Measurements from ENCODE around the gene FZD1. TPM values are rescaled to one million over a fixed set of nuclear protein-coding genes. Genes with fewer than 3 reads are reported as not detected.

Gene FZD1
- total RNA-seq, 1 experiment from 2014 or later: 3.7 TPM

DNA sequence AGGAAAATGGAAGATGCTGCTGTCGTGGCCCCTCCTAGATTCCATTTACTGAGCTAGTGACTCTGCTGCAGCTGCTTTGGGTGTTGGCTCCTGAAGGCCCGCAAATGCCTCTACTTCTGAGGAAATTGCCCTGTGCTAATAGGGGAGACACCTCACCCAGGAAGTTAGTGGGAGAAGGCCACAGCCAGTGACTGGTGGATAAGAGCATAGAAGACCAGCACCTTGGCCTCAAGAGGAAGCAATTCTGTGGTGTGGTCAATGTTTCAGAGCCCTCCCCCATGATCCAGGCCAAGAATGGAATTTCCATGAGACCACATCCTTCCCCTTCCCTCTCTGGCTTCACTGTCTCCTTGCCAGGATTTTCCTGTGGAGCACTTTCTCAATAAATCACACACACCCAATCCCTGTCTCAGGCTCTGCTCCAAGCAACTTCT is 25.0 kb upstream of the FZD1 start:
- Histone ChIP-seq H3K9ac (ENCODE audit: low read length) (no peak overlapping the region), H3K79me2 (ENCODE audit: insufficient read depth, low read length) (no peaks in the 10 kb centered on the region), H3K4me2 (ENCODE audit: low read length) (peak overlapping the region; percentile 3; the same call in 1 of the 2 replicates), H3K9me2 (ENCODE audit: insufficient read depth) (no peaks in the 10 kb centered on the region), H3K9me3 (ENCODE audit: control insufficient read depth in 1 of 2, insufficient read depth in 1 of 2, low read depth in 1 of 2, low read length in 2 of 2) (no peaks in the 10 kb centered on the region), H3K4me1 (ENCODE audit: control insufficient read depth in 1 of 2, insufficient read depth in 2 of 2, low read length in 2 of 2) (peaks cover 2 to 4% of the 10 kb centered on the region in 2 experiments; a peak in 3 of 4 replicates), H4K20me1 (ENCODE audit: insufficient read depth) (no peaks in the 10 kb centered on the region), H3K36me3 (ENCODE audit: control insufficient read depth in 1 of 2, insufficient read depth in 2 of 2, low read length in 2 of 2) (no peaks in the 10 kb centered on the region), H2AFZ (ENCODE audit: low read depth, low read length, poor library complexity, severe bottlenecking) (no peak overlapping the region), H3K4me3 (replicated peaks in 1 of 2; ENCODE audit: low read depth in 1 of 2, low read length in 2 of 2) (no peak overlapping the region), H3K27me3 (ENCODE audit: insufficient read depth, low read length) (no peaks in the 10 kb centered on the region), H3K27ac (ENCODE audit: low read depth, low read length) (no peak overlapping the region)
- intact Hi-C loops (cut with micrococcal nuclease): no loop called here
- ChIA-PET CTCF (no interaction called here), POLR2A (no interaction called here), RAD21 (ENCODE audit: low non-redundant PET in 1 of 2, low total read pairs in 2 of 2, uncharacterized antibody in 2 of 2, unreplicated experiment in 2 of 2) (no interaction called here)
- no peak for DNase-seq (ENCODE audit: low read depth, low spot score)
- TF ChIP-seq POLR2AphosphoS5 (IDR thresholded peaks at IDR 0.05; ENCODE audit: low read depth, low read length) (no peak), ZNF274 (IDR thresholded peaks at IDR 0.05; ENCODE audit: low read depth, low read length) (no peak), ATF3 (IDR thresholded peaks at IDR 0.05) (no peak), CBX3 (IDR thresholded peaks at IDR 0.05; ENCODE audit: low read depth) (no peak), YY1 (IDR thresholded peaks at IDR 0.05; ENCODE audit: extremely low read depth, insufficient replicate concordance, low read depth, low read length) (no peak), POLR2A (IDR thresholded peaks at IDR 0.05; ENCODE audit: borderline replicate concordance, extremely low read depth, insufficient read depth, insufficient read length) (no peak), CEBPB (IDR thresholded peaks at IDR 0.05; ENCODE audit: low read depth) (no peak), EGR1 (IDR thresholded peaks at IDR 0.05; ENCODE audit: low read depth) (no peak), EZH2phosphoT487 (IDR thresholded peaks at IDR 0.05; ENCODE audit: borderline replicate concordance) (no peak), SRF (IDR thresholded peaks at IDR 0.05; ENCODE audit: low read depth) (no peak), SIN3A (IDR thresholded peaks at IDR 0.05; ENCODE audit: low read depth) (no peak)
- peak; percentile 27 for ATAC-seq
- no TSS peak for BruUV-seq (replicated peaks)

DNA sequence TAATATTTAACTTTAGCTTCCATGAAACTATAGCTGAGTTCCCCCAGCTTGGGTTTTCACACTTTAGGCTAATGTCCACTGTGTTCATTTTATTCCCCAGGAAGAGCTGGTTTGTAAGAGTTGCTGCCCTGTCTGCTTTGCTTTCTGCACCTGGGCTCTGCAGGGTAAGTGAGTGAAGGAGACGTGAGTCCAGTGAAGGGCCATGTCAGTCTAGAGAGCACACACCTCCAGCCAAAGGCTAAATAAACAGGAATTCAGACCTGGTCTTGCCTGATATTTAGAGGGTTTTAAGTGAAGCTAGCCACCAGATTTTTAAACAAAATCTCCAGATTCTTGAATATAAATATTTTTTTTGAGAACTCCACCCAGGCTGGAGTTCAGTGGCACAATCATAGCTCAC is 24.5 kb upstream of the FZD1 start:
- CTCF ChIA-PET: no interaction called here
- Histone ChIP-seq H3K27ac (ENCODE audit: low read depth, low read length) (no peak overlapping the region), H3K9ac (ENCODE audit: low read length) (no peak overlapping the region), H3K36me3 (ENCODE audit: control insufficient read depth in 1 of 2, insufficient read depth in 2 of 2, low read length in 2 of 2) (no peaks in the 10 kb centered on the region), H3K4me3 (replicated peaks in 1 of 2; ENCODE audit: low read depth in 1 of 2, low read length in 2 of 2) (no peak overlapping the region), H3K4me1 (ENCODE audit: control insufficient read depth in 1 of 2, insufficient read depth in 2 of 2, low read length in 2 of 2) (peaks cover 2 to 4% of the 10 kb centered on the region in 2 experiments; a peak in 3 of 4 replicates), H3K79me2 (ENCODE audit: insufficient read depth, low read length) (no peaks in the 10 kb centered on the region), H4K20me1 (ENCODE audit: insufficient read depth) (no peaks in the 10 kb centered on the region), H3K9me2 (ENCODE audit: insufficient read depth) (no peaks in the 10 kb centered on the region), H3K4me2 (ENCODE audit: low read length) (no peak overlapping the region), H3K27me3 (ENCODE audit: insufficient read depth, low read length) (no peaks in the 10 kb centered on the region), H2AFZ (ENCODE audit: low read depth, low read length, poor library complexity, severe bottlenecking) (no peak overlapping the region), H3K9me3 (ENCODE audit: control insufficient read depth in 1 of 2, insufficient read depth in 1 of 2, low read depth in 1 of 2, low read length in 2 of 2) (no peaks in the 10 kb centered on the region)
- BruUV-seq (replicated peaks): no TSS peak
- no peak for TF ChIP-seq EZH2 (IDR thresholded peaks at IDR 0.05)
- no peak for TF ChIP-seq ATF3 (IDR thresholded peaks at IDR 0.05)
- no peak for TF ChIP-seq ELF1 (IDR thresholded peaks at IDR 0.05; ENCODE audit: borderline replicate concordance, low read depth)
- no peak for TF ChIP-seq CBX3 (IDR thresholded peaks at IDR 0.05; ENCODE audit: low read depth)
- TF ChIP-seq SIN3A (IDR thresholded peaks at IDR 0.05; ENCODE audit: low read depth): no peak
- no peak for TF ChIP-seq RAD21 (IDR thresholded peaks at IDR 0.05; ENCODE audit: low read depth)
- no peak for TF ChIP-seq YY1 (IDR thresholded peaks at IDR 0.05; ENCODE audit: extremely low read depth, insufficient replicate concordance, low read depth, low read length)
- RAD21 ChIA-PET (ENCODE audit: low non-redundant PET in 1 of 2, low total read pairs in 2 of 2, uncharacterized antibody in 2 of 2, unreplicated experiment in 2 of 2): no interaction called here
- ATAC-seq (no peak), DNase-seq (ENCODE audit: low read depth, low spot score) (no peak)
- intact Hi-C loops (cut with micrococcal nuclease): no loop called here
- POLR2A ChIA-PET: no interaction called here
